Liver (tissue), 9 donors: ENCODE data around the gene SEMA6D. TPM values are rescaled to one million over a fixed set of nuclear protein-coding genes. Genes with fewer than 3 reads are reported as not detected.

Experiments used
- DNase-seq: peaks from one replicate; pipeline ENCODE4 v3.0.0-alpha.2; 2017; ENCODE audit warnings: low spot score
- H3K27ac ChIP-seq, 2 donors: one replicate each; pipeline ENCODE4 v1.7.0; 2013; ENCODE audit warnings: inconsistent platforms in 2 of 2, low read length in 2 of 2, control low read depth in 1 of 2, low read depth in 1 of 2, mild to moderate bottlenecking in 1 of 2
- H3K27me3 ChIP-seq, 4 donors: one replicate each; pipeline versions ENCODE4 v1.6.1 to v1.7.0; 2013; ENCODE audit warnings: low read length in 3 of 4, inconsistent platforms in 1 of 4, mild to moderate bottlenecking in 1 of 4, moderate library complexity in 1 of 4; ENCODE audit not compliant: control insufficient read depth in 4 of 4, insufficient read depth in 4 of 4
- H3K36me3 ChIP-seq, 4 donors: one replicate each; pipeline versions ENCODE4 v1.6.1 to v1.7.0; 2013; ENCODE audit warnings: low read length in 3 of 4, mild to moderate bottlenecking in 3 of 4, low read depth in 1 of 4, moderate library complexity in 1 of 4; ENCODE audit not compliant: control insufficient read depth in 4 of 4, insufficient read depth in 3 of 4
- H3K4me1 ChIP-seq, 4 donors: one replicate each; pipeline versions ENCODE4 v1.6.1 to v1.7.0; 2013; ENCODE audit warnings: low read length in 3 of 4, mild to moderate bottlenecking in 3 of 4, moderate library complexity in 1 of 4; ENCODE audit not compliant: control insufficient read depth in 4 of 4, insufficient read depth in 4 of 4
- H3K4me3 ChIP-seq, 3 donors: one replicate each; pipeline versions ENCODE4 v1.6.1 to v1.7.0; 2013; ENCODE audit warnings: low read length in 3 of 3, control low read depth in 1 of 3, low read depth in 1 of 3, mild to moderate bottlenecking in 1 of 3
- H3K9ac ChIP-seq, 2 donors: one replicate each; pipeline ENCODE4 v1.7.0; 2013; ENCODE audit warnings: low read length in 2 of 2, mild to moderate bottlenecking in 2 of 2, moderate library complexity in 2 of 2, control low read depth in 1 of 2, low read depth in 1 of 2
- H3K9me3 ChIP-seq, 4 donors: one replicate each; pipeline versions ENCODE4 v1.6.1 to v1.7.0; 2013; ENCODE audit warnings: low read length in 3 of 4; ENCODE audit not compliant: control insufficient read depth in 4 of 4
- EGR1 ChIP-seq, 2 donors: IDR thresholded peaks; 2 replicates each; pipeline ENCODE4 v1.6.1; 2016 to 2018; ENCODE audit warnings: antibody characterized with exemption in 2 of 2, low read depth in 2 of 2
- FOXA1 ChIP-seq: IDR thresholded peaks from 2 replicates; pipeline ENCODE4 v1.6.1; 2016; ENCODE audit warnings: antibody characterized with exemption
- HNF4G ChIP-seq: IDR thresholded peaks from 2 replicates; pipeline ENCODE4 v1.6.1; 2016; ENCODE audit warnings: antibody characterized with exemption
- JUND ChIP-seq, 2 donors: IDR thresholded peaks; 2 replicates each; pipeline ENCODE4 v1.6.1; 2016; ENCODE audit warnings: antibody characterized with exemption in 2 of 2
- MAX ChIP-seq: IDR thresholded peaks from 2 replicates; pipeline ENCODE4 v1.6.1; 2016; ENCODE audit warnings: antibody characterized with exemption
- RAD21 ChIP-seq, 2 donors: IDR thresholded peaks; 2 replicates each; pipeline ENCODE4 v1.6.1; 2016; ENCODE audit warnings: antibody characterized with exemption in 2 of 2, mild to moderate bottlenecking in 2 of 2
- REST ChIP-seq: IDR thresholded peaks from 2 replicates; pipeline ENCODE4 v1.6.1; 2016; ENCODE audit warnings: antibody characterized with exemption, mild to moderate bottlenecking
- SP1 ChIP-seq: IDR thresholded peaks from 2 replicates; pipeline ENCODE4 v1.6.1; 2018; ENCODE audit warnings: antibody characterized with exemption, mild to moderate bottlenecking
- TAF1 ChIP-seq: conservative IDR thresholded peaks from 2 replicates; pipeline ENCODE4 v1.6.1; 2016; ENCODE audit warnings: antibody characterized with exemption, mild to moderate bottlenecking
- YY1 ChIP-seq: IDR thresholded peaks from 2 replicates; pipeline ENCODE4 v1.6.1; 2016; ENCODE audit warnings: antibody characterized with exemption, mild to moderate bottlenecking
- ZBTB33 ChIP-seq: IDR thresholded peaks from 2 replicates; pipeline ENCODE4 v1.6.1; 2016; ENCODE audit warnings: antibody characterized with exemption
- WGBS: extraction: QIAGEN DNeasy Blood & Tissue Kit; methylation state at CpG from one replicate; pipeline ENCODE4 v1.1.7; 2013; 5-methylcytosine and 5-hydroxymethylcytosine counted together
- polyA plus RNA-seq, 2 donors: library from polyadenylated mRNA; stranded (reverse) in 1 of 2; unstranded in 1 of 2; fragments of 200-250 nt in 1 of 2; fragments of >200 nt in 1 of 2; fragmentation: Nextera tagmentation in 1 of 2; extraction: Ambion mirVana in 1 of 2; gene quantifications; one replicate each; pipeline versions ENCODE4 v1.2.1 to v1.2.3, GENCODE V29; 2013 to 2015
- total RNA-seq, 2 donors: library from RNA; depleted of rRNA; stranded (reverse); fragments of >200 nt; gene quantifications; one replicate each; pipeline ENCODE4 v1.2.3, GENCODE V29; 2014
- donor health status: healthy.
- donor health status: healthy.
- donor health status: healthy.
- donor health status: healthy.
- donor health status: healthy.

Gene SEMA6D
- total and polyA plus RNA-seq, 4 donors = 1.0 to 4.5 (median 3.1) TPM

DNA sequence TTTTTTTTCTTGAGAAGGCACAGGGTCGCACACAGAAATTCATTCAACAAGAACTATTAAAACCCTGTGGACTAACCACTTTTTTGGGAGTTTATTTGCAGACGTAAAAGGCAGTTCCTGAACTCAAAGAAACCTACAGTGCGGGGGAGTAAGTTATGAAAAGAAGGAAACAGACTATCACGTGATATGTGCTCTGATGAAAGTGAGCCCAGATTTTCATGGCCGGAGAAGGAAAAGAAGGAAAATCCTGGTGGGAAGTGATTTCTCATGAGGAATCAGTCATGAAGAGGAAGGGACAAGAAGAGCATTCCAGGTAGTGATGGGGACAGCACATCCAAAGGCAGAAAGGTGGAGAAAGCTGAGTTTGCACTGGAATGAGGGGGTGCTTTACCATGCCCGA lies 26.1 kb downstream of the SEMA6D start:
- no peak for TF ChIP-seq SP1
- no peak for TF ChIP-seq REST
- TF ChIP-seq TAF1 = no peak
- no peak for TF ChIP-seq FOXA1
- TF ChIP-seq EGR1 (IDR thresholded peaks at IDR 0.05; ENCODE audit: low read depth in 2 of 2) = no peak
- TF ChIP-seq ZBTB33 = no peak
- TF ChIP-seq HNF4G = no peak
- TF ChIP-seq RAD21 (IDR thresholded peaks at IDR 0.05) = no peak
- H3K9ac ChIP-seq = no peak overlapping the region
- H3K9me3 ChIP-seq = no peaks in the 10 kb centered on the region
- H3K36me3 ChIP-seq = no peaks in the 10 kb centered on the region
- H3K4me1 ChIP-seq = no peaks in the 10 kb centered on the region
- no peak overlapping the region for H3K27ac ChIP-seq
- no peak overlapping the region for H3K4me3 ChIP-seq
- DNase-seq = no peak
- peaks cover 0 to 5% (median 0%) of the 10 kb centered on the region in 4 donors for H3K27me3 ChIP-seq
- 67% methylated on average over 6 of the region's 6 CpGs for WGBS

DNA sequence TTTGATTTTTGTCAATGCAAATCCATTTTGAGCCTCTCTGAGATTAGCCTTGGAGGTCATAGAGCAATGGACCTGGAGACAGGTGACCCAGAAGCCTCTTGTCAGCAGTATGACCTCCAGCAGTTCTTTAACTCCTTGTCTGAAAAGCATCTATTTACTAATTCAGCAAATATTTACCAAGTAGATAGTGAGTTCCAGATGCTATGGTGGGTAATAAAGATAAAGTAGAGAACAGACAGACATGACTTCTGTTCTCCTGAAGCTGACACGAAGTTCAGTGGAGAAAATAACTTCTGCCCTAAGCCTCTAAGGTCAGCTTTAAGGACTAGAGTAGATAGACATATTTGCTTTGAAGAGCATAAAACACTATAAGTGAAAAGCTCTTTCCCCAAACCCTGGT lies 26.6 kb downstream of the SEMA6D start:
- no peak overlapping the region for H3K4me3 ChIP-seq
- H3K27ac ChIP-seq = no peak overlapping the region
- H3K36me3 ChIP-seq = no peaks in the 10 kb centered on the region
- peaks cover 0 to 3% (median 0%) of the 10 kb centered on the region in 4 donors for H3K27me3 ChIP-seq
- 27% methylated on average over 1 of the region's 1 CpG for WGBS
- H3K4me1 ChIP-seq = no peaks in the 10 kb centered on the region
- H3K9me3 ChIP-seq = no peaks in the 10 kb centered on the region
- H3K9ac ChIP-seq = no peak overlapping the region
- TF ChIP-seq FOXA1 = no peak
- TF ChIP-seq JUND (IDR thresholded peaks at IDR 0.05) = no peak
- no peak for TF ChIP-seq TAF1
- no peak for TF ChIP-seq REST
- TF ChIP-seq EGR1 (IDR thresholded peaks at IDR 0.05; ENCODE audit: low read depth in 2 of 2) = no peak
- TF ChIP-seq YY1 = no peak
- no peak for TF ChIP-seq MAX
- TF ChIP-seq SP1 = no peak
- no peak for DNase-seq
